Caki2 (cell line): ENCODE results near the gene PIGQ. TPM values are rescaled to one million over a fixed set of nuclear protein-coding genes. Genes with fewer than 3 reads are reported as not detected.

Experiments used
- DNase-seq: peaks from one replicate; pipeline ENCODE4 v3.0.0-alpha.2; 2015; ENCODE audit warnings: low read depth
- in situ Hi-C: cut with HindIII; loops from 2 replicates; pipeline ENCODE4 v1.10.0; 2016; ENCODE audit warnings: low sequenced_read_pairs, low pct_unique_long_range_greater_than_20kb, mixed read lengths
- total RNA-seq: library from RNA; depleted of rRNA; stranded (reverse); fragments of >200 nt; shearing (Covaris generic); gene quantifications from 2 replicates; pipeline ENCODE4 v1.2.3, GENCODE V29; 2014; ENCODE audit warnings: low replicate concordance

Gene PIGQ
- total RNA-seq, 1 experiment from 2014 or later: 53.4 TPM

DNA sequence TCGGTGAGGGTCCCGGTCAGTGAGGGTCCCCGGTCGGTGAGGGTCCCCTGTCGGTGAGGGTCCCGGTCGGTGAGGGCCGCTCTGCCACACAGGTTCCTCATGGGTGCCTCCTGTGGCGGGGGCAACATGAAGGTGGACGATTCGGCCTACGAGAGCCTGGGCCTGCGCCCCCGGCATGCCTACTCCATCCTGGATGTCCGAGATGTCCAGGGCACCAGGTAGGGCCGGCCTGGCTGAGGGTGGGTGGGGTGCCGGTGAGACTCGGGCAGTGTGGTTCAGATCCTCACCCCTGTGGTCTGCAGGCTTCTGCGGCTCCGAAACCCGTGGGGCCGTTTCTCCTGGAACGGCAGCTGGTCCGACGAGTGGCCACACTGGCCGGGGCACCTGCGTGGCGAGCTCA lies 18.6 kb upstream of the PIGQ start:
- in situ Hi-C loops: no loop called here
- no peak for DNase-seq

DNA sequence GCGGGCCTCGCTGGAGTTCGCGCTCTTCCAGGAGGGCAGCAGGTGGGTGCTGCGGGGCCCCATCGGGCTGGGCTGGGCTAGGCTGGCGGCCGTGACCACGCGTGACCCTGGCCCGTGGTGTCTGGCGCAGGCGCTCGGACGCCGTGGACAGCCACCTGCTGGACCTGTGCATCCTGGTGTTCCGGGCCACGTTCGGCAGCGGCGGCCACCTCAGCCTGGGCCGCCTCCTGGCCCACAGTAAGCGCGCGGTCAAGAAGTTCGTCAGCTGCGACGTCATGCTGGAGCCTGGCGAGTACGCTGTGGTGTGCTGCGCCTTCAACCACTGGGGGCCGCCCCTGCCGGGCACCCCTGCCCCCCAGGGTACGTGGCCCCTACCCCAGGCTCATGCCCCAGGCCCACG lies 17.6 kb upstream of the PIGQ start:
- in situ Hi-C loops: no loop called here
- no peak for DNase-seq

DNA sequence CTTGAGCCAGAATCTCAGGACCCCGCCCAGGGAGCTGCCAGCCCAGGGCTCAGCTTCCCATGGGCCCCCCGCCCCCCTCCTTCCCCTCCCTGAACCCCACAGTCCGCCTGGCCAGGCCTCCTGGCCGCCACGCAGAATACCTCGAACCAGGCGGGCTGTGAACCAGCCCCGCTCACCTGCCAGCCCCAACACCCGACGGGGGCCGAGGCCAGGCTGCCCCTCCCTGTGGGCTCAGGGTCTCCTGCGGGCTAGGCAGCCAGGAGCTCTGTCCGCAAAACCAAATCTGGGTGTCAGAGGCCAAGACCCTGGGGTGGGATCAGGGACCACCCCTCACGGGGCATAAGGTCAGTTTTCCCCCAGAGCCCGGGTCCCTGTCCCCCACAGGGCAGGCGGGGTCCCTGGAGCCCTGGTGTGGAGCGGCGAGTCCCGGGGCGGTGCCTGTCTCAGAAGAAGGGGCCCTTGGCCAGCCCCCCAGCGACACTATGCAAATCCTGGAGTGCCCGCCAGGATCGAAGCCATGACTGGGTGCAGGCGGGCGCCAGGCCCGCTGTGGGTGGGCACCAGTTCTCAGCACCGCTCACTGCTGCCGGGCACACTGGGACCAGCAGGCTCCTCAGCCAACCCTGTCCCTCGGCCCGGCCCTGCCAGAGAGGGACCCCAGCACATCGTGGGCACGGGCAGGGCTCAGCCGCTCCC lies 16.0 kb upstream of the PIGQ start:
- in situ Hi-C loops: no loop called here
- DNase-seq: no peak

DNA sequence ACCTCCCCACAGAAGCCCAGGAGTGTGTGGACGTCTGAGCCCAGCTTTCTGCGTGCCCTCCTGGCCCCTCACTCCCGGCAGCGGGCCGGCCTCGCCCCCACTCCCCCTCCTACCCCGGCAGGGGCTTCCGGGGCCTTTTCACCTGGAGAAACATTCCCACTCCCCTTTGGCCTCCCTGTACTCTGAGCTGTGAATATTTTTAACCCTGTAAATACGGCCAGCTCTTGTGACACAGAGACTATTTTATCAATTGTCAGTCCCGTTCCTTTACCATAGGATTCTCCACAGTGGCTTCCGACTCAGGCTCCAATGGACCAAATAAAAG lies 15.5 kb upstream of the PIGQ start:
- no peak for DNase-seq
- in situ Hi-C loops: no loop called here

DNA sequence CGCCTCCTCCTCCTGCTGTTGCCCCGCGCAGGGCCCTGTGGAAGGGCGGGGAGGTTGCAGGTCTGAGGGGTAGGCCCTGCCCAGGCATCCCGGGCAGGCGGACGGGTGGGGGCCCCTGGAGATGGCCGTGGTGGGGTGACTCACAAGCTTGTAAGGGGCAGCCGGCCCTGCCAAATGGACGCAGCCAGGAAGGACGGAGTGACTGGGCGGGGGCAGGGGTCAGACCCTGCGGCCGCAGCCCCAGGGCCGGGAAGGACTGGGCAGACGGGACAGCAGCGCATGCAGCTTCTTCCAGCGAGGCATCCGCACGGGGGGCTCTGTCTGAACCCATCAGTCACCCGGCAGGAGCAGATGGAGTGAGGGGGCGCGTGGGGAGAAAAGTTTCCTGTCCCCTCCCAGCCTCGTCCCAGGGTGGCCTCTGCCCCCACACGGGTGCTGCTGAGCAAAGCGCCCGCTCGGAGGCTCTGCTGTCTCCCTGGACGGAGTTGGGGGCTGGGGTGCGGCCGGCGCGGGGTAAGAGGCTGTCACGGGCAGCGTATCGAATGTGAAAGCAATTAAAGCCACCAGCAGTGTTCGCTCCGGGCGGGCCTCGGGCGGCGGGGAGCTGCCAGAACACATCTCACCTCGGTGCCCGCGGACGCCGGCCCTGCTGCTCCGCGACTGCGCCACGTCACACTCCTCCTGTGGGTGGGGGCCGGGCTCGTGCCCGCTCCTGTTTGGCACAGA lies 15.0 kb upstream of the PIGQ start:
- in situ Hi-C loops: no loop called here
- DNase-seq: no peak

DNA sequence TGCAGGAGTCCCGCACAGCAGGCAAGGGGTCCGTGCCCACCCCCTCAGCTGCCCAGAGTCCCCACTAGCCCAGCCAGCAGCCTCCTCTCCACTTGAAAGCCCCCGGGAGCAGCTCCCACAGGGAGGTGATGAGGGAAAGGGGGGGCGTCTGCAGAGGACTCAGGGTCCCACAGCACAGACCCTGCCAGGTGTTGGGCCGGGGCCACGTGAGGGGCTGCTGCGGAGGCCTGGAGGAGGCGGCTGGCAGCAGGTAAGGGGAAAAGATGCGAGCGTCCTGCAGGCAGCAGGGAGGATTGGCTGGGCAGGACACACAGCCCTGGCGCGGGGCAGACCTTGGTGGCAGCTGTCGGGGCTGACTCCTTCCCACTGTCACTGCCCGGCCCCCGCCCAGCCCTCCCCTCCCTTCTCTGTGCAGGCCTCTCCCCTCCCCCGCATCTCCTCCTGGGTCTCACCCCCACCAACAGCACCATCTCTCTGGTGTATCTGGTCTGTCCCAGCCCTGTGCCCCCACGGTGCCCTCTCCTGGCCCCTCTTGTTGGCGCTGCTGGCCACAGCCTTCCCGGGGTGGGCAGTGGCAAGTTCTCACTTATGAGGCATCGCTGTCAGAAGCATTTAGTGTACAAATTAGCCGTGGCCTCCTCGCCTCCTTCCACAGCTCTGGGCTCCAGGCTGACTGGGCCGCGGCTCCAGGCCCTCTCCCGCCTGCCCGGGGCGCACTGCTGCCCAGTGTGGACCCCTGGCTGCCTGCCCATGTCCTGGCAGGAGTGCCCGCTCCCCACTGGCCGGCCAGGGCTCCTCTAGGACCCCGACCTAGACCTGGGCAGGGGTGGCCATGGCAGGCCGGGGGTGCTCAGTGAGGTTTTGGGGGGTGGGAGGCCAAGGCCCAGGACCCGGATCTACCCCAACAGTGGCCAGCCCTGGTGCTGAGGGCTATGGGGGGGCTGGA lies 14.0 kb upstream of the PIGQ start:
- no peak for DNase-seq
- in situ Hi-C loops: no loop called here

DNA sequence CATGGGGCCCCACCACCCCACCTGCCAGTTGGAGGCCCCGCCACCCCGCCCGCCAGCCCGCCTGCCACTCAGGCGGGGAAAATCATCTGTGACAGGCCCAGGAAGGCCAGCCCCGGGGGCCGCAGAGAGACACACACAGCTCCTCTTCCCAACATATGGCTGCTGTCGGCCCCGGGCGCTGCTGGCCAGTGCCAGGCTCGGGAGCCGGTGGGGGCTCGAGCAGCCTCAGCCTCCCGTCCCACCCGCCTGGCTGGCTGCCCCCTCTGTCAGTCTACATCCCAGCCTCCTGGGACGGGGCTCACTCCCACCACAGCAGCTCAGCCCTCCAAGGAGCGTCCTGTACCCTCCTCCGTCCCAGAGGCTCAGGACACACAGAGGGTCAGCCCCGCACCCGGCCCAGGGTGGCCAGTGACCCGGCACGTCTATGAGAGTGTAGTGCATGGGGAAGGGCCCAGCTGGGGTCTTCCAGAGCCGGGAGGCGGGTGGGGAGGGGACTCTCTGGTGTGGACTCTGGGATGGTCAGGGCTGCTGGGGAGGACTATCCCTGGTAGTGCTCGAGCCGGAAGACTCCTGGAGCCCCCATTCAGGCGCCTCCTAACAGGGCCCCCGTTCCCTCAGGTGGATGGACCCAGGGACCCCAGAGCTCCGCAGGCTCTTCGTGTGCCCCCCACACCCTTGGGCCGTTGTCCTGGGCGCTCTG lies 13.1 kb upstream of the PIGQ start:
- in situ Hi-C loops: no loop called here
- DNase-seq: no peak

DNA sequence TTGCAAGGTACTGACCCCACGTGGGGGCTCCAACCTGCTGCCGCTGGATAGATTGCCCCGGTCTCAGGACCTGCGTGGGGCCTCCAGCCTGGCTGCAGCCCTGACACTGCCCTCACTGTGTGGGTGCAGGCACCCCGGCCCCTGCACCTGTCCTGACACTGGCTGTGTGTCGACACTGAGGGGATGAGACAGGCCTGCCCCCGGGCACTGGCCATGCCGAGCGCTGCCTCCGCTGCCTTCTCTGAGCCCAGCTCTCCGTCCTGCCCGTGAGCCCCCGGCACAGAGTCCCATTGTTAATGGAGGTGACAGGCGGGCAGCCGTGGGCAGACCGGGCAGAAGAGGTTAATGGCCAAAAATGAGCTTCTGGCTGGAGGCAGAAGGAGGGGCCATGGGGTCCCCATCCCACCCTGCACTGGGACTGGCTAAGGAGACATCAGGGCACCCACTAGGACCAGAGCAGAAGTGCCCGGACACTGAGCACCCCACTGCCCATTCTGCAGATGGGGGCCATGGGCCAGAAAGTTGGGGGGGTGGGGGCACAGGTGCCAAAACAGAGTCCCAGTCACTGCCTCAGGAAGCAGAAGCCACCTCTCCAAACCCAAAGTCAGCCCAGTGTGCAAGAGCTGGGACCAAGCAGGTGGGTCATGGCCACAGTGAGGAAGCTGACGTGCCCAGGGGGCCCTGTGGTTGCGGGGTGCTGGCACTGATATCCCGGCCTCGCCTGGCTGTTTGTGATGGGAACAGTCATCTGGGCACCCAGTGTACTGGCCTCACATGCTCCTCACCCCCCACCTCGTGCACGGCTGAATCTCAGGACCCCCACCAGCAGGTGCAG lies 12.1 kb upstream of the PIGQ start:
- in situ Hi-C loops: no loop called here
- no peak for DNase-seq

DNA sequence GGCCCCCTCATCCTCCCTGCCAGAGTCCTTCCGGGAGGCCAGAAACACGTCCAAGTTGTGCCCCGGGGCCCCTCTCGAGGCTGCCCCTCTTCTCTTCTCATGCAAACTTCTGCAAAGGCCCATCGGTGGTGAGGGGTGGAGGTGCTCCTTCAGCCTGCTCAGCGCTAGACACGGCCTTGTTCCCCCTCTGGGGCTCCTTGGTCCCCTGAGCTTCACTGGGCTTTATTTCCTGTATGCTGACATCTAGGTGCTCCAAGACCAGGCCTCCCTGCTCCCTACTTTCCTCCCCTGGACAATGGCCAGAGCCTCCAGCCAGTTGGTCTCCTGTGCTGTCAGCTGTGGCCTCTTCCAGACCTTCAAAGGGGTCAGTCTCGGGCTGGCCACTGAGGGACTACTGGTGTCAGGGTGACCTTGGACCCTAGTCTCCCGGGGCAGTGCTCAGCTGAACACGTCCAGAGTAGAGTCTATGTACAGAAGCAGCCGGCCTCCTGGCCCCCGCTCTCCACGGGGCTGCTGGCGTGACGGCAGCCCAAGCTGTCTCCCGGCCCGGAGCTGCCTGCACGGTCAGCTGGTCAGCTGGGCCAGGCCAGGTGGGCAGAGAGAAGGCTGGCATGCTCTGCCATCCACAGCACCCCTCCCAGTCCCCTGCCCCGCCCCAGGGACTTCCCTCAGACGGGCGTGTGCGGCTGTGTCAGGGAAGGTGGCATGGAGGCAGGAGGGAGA lies 11.3 kb upstream of the PIGQ start:
- DNase-seq: no peak
- in situ Hi-C loops: no loop called here

DNA sequence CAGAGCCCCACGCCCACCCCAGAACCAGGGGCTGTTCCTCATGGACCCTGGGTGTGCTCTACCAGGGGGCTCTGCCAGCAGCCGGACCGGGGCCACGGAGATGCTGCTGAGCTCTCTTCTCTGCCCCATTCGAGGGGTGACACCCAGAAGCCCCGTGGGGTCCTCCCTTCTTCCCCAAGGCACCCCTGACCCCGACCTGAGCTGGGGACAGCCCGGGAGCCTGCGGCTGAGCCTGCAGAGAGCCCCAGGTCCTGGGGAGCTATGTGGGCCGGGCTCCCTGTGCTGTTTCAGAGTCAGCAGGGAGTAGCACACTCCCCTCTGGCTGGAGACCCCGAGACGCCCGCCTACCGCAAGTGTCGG lies 10.8 kb upstream of the PIGQ start:
- no peak for DNase-seq

DNA sequence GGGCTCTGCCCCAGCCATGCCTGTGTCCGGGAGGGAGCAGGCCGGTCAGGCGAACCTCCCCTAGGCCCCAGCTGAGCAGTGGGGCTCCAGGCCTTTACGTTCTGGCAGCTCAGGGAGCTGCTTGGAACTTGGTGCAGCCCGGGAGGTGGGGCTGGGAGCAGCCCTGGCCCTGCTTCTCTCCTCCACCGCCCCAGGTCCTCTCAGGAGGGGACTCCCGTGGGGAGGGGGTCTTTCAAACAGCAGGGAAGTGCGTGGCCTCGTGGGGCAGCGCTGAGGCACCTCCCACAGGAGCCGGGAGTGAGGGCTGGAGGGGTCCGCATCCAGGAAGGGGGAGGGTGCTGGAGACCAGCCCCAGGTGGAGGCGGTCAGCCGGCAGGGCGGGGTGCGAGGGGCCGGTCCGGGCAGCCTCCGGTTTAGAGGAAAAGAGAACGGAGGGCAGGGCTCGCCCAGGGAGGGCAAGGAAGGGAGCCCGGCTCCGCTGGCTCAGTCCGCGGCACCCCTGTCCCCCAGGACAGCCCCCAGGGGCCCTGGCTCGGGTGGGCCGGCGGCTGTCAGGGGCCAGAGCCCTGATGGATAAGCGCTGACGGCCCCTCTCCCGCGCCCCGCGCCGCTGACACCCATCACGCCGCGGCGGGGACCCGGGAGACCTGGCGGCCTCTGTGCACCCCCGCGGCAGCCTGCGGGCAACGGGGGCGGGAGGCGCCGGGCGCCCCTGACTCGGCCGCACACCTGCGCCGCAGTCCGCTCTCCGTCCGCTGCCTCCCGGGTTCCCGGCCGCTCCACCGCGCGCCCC lies 10.2 kb upstream of the PIGQ start:
- in situ Hi-C loops: no loop called here
- no peak for DNase-seq

More for the DNA sequence above, 10.8 kb upstream of the PIGQ start:
- in situ Hi-C loops: no loop called here

DNA sequence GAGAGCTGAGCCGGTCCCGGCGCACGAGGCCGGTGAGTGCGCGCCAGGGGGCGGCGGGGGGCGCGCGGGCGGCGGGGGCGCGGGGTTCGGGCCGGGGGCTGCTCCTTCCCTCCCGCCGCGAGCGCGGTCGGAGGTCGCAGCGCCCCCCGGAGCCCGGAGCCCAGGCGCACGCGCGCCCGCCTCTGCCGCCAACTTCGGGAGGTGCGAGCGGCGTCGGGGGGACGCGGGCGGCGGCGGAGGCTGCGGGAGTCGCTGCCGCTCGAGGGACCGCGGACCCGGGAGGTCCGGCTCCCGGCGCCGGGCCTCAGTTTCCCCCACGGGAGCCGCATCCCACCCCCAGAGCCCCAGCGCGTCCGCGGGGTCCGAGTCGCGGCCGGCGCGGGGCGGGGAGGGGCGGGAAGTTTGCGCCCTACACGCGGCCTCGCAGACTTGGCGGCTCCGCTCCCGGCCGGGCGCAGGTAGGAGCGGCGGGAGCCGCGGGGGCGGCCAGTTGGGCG lies 9.5 kb upstream of the PIGQ start, which contains the start of gene PRR35:
Gene PRR35 (plus strand): TSS at position 191 of the 497 bp plus-strand sequence. CDS start 2,901 bp downstream, outside the sequence.
- in situ Hi-C loops: no loop called here
- DNase-seq: no peak

DNA sequence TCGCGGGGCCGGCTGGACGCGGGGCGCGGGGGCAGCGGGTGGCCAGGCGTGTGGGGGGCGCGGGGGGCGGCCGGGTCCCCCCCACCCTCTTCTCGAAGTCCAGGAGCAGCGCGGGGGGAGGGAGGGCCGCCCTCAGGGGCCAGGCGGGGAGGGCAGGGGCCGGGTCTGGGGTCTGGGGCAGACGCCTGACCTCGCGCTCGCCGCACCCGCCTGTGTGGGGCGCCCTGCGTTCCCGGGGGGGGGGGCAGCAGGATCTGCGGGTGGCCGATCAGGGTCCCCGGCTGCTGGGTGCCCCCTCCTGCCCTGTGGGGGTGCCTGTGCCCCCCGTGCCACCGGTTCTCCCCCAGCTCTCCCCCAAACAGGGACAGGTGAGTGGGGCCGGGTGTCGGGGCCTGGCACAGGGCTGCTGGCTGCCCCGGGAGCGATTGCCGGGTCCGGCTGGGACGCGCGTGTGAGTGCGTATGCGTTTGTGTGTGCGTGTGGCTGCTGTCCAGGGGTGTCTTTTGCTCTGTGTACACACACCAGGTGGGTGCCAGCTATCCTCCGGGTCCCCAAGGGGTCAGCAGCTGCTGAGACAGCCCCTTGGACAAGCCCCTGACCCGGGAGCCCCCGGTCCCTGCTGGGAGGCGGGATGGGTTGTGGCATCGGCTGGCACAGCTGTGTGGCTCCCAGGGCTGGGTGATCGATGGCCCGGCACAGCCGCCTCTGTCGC lies 8.9 kb upstream of the PIGQ start:
- DNase-seq: no peak
- in situ Hi-C loops: no loop called here

DNA sequence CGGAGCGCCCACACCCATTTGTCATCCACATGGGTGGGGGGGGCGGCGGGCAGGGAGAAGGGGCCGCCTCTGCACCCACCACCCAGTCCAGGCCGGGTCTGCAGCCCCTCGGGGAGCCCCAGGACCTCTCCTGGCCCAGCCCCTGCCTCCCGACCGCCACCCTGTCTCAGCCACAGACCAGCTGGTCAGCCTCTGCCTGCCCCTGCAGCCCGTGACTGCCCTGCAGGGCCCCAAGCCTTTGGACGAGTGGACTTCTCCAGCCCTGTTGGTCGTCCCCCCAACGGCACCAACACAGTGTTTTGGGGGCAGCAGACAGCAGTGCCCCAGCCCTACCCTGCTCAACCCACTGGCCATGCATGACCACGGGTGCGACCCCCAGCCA lies 8.4 kb upstream of the PIGQ start:
- no peak for DNase-seq
- in situ Hi-C loops: no loop called here

DNA sequence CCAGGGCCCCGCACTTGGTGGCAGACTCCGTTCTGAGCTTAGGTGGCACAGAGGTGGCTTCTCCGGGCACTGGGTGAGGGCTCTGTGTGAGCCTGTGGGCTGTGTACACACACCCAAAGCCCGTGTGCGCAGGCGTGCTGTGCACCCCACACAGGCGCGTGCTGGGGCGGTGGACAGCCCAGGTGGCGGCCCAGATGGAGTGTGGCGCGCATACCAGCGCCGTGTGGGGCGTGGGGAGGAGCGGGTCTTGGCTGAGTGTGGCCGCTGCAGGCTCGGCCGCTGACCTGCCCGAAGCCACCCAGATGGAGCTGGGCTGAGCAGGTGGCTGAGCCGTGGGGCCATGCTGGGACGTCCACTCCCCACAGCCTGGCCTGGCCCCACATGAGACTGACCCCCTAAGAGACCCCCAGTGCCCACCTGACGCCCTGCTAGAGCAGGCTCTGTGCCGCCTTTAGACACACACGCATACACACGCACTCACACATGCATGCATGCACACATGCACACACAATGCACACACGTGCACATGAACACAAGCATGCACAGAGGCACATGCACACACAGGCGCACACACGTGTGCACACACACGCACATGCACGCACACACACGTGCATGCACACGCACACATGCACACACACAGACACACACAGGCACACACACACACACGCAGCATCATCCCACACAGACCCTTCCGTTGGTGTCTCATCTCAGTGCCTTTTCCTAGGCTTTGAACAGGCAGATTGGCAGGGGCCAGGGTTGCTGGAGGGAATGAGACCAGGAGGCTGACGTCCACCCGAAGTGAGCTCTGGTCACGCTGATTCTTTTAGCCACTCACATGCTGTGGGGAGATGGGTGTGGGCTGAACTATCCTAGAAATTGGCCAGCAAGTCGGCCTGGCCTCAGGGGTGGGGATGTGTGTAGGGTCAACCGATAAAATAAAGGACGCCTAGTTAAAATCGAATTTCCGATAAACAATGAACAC lies 7.5 kb upstream of the PIGQ start:
- in situ Hi-C loops: no loop called here
- no peak for DNase-seq
